ENCODE results near the gene GNAT2. TPM values are rescaled to one million over a fixed set of nuclear protein-coding genes. Genes with fewer than 3 reads are reported as not detected.
"Not testable (repeated sequence)": the region's sequence is repeated elsewhere in the genome, so short reads cannot be mapped to it uniquely, and the experiment has no call there.

GNAT2 gene
- 0.25 TPM for total RNA-seq

GRCh38 chr1:109619576-109620400 is at the start of gene GNAT2, which contains the start of gene AMPD2:
Gene GNAT2 (minus strand): TSS chr1:109619616. CDS start chr1:109612870, 6,746 bp downstream.
Gene AMPD2 (plus strand): TSS chr1:109619837. CDS start chr1:109621176, 1,339 bp downstream.
- peak; percentile 71 for ATAC-seq
- DNase-seq (ENCODE audit: low spot score): peak; percentile 89

GRCh38 chr1:109668123-109668775 is 48.8 kb upstream of the GNAT2 start:
- ATAC-seq (no peak), DNase-seq (ENCODE audit: low spot score) (no peak)

- peak; percentile 75 for DNase-seq (ENCODE audit: low spot score)
- peak; percentile 93 for ATAC-seq
Observed at GRCh38 chr1:109667452-109668122, 48.2 kb upstream of the GNAT2 start, which contains the start of gene GSTM2. Gene GSTM2 (plus strand): TSS chr1:109668057. CDS start chr1:109668116, 59 bp downstream.

- ATAC-seq: no peak
- no peak for DNase-seq (ENCODE audit: low spot score)
Observed at GRCh38 chr1:109664671-109665070, 45.3 kb upstream of the GNAT2 start.

GRCh38 chr1:109661391-109661790 is 42.0 kb upstream of the GNAT2 start:
- no peak for DNase-seq (ENCODE audit: low spot score)
- ATAC-seq: no peak

- not testable (repeated sequence) for ATAC-seq; DNase-seq (ENCODE audit: low spot score)
Observed at GRCh38 chr1:109660691-109661026, 41.2 kb upstream of the GNAT2 start.

- ATAC-seq: no peak
- no peak for DNase-seq (ENCODE audit: low spot score)
Observed at GRCh38 chr1:109659997-109660690, 40.7 kb upstream of the GNAT2 start.

- DNase-seq (ENCODE audit: low spot score) (no peak), ATAC-seq (no peak)
Observed at GRCh38 chr1:109659145-109659544, 39.7 kb upstream of the GNAT2 start.

GRCh38 chr1:109658533-109659042 is 39.2 kb upstream of the GNAT2 start:
- no peak for ATAC-seq

GRCh38 chr1:109657970-109658369 is 38.6 kb upstream of the GNAT2 start:
- DNase-seq (ENCODE audit: low spot score) (no peak), ATAC-seq (no peak)

More at GRCh38 chr1:109658533-109659042, 39.2 kb upstream of the GNAT2 start:
- DNase-seq (ENCODE audit: low spot score): no peak

- DNase-seq (ENCODE audit: low spot score): no peak
- no peak for ATAC-seq
Observed at GRCh38 chr1:109657395-109657794, 38.0 kb upstream of the GNAT2 start.

GRCh38 chr1:109655615-109656519 is 36.5 kb upstream of the GNAT2 start, which contains the start of gene GSTM4:
Gene GSTM4 (plus strand): TSS chr1:109656099. CDS start chr1:109656390, 291 bp downstream.
- DNase-seq (ENCODE audit: low spot score) (peak; percentile 89), ATAC-seq (peak; percentile 97)

- ATAC-seq (no peak), DNase-seq (ENCODE audit: low spot score) (no peak)
Observed at GRCh38 chr1:109654519-109654918, 35.1 kb upstream of the GNAT2 start.

- ATAC-seq: no peak
- DNase-seq (ENCODE audit: low spot score): no peak
Observed at GRCh38 chr1:109653306-109653705, 33.9 kb upstream of the GNAT2 start.

- no peak for DNase-seq (ENCODE audit: low spot score)
- ATAC-seq: no peak
Observed at GRCh38 chr1:109652402-109652801, 33.0 kb upstream of the GNAT2 start.

GRCh38 chr1:109650609-109651008 is 31.2 kb upstream of the GNAT2 start:
- DNase-seq (ENCODE audit: low spot score): no peak
- no peak for ATAC-seq

GRCh38 chr1:109649491-109649914 is 30.1 kb upstream of the GNAT2 start:
- ATAC-seq (peak; percentile 79), DNase-seq (ENCODE audit: low spot score) (no peak)

- peak; percentile 41 for DNase-seq (ENCODE audit: low spot score)
- no peak for ATAC-seq
Observed at GRCh38 chr1:109644670-109645069, 25.3 kb upstream of the GNAT2 start.
